OCI-LY7 (cell line): Measurements from ENCODE around the gene NDOR1.

Experiments used
- CTCF ChIP-seq: fragments of 200-600 bp; sonication (generic); conservative IDR thresholded peaks from 2 replicates; pipeline ENCODE4 v1.5.1; 2014; ENCODE audit warnings: mild to moderate bottlenecking, antibody characterized with exemption, low read length, moderate library complexity, mixed read lengths
- EZH2phosphoT487 ChIP-seq: fragments of 200-600 bp; sonication (generic); IDR thresholded peaks from 2 replicates; pipeline ENCODE4 v1.6.1; 2018; ENCODE audit warnings: low read depth, borderline replicate concordance, mild to moderate bottlenecking, mixed run types, antibody characterized with exemption, low read length, moderate library complexity, mixed read lengths

- TF ChIP-seq CTCF, result no peak
- TF ChIP-seq EZH2phosphoT487, result no peak
Observed at GRCh38 chr9:137164370-137165249, 40.9 kb upstream of the NDOR1 start.
